ENCODE results near the gene SLC5A10. TPM values are rescaled to one million over a fixed set of nuclear protein-coding genes. Genes with fewer than 3 reads are reported as not detected.

SLC5A10 gene
- total RNA-seq, 1 donor from 2014 or later: not detected

GRCh38 chr17:19001907-19002590 is 50.1 kb downstream of the SLC5A10 start:
- no peak for DNase-seq (ENCODE audit: low read depth)

GRCh38 chr17:19002805-19003542 is 51.0 kb downstream of the SLC5A10 start:
- no peak for DNase-seq (ENCODE audit: low read depth)

- no peak for DNase-seq (ENCODE audit: low read depth)
Measured at GRCh38 chr17:19003543-19004420, 51.8 kb downstream of the SLC5A10 start.

GRCh38 chr17:19004421-19005136 is 52.6 kb downstream of the SLC5A10 start, which contains the start of gene FAM83G:
Gene FAM83G, minus strand, starts transcription at chr17:19004764. Its CDS starts 723 bp downstream, at chr17:19004041.
- peak; percentile 64 for DNase-seq (ENCODE audit: low read depth)

- no peak for DNase-seq (ENCODE audit: low read depth)
Measured at GRCh38 chr17:19005137-19005773, 53.3 kb downstream of the SLC5A10 start.

GRCh38 chr17:19005789-19006430 is 53.9 kb downstream of the SLC5A10 start:
- no peak for DNase-seq (ENCODE audit: low read depth)

GRCh38 chr17:19006698-19007097 is 54.7 kb downstream of the SLC5A10 start:
- no peak for DNase-seq (ENCODE audit: low read depth)

GRCh38 chr17:19009970-19010369 is 58.0 kb downstream of the SLC5A10 start:
- no peak for DNase-seq (ENCODE audit: low read depth)

- DNase-seq (ENCODE audit: low read depth): no peak
Measured at GRCh38 chr17:19010729-19011505, 59.0 kb downstream of the SLC5A10 start.

- DNase-seq (ENCODE audit: low read depth): no peak
Measured at GRCh38 chr17:19011581-19011980, 59.6 kb downstream of the SLC5A10 start.

GRCh38 chr17:19012171-19013080 is 60.5 kb downstream of the SLC5A10 start:
- no peak for DNase-seq (ENCODE audit: low read depth)

- no peak for DNase-seq (ENCODE audit: low read depth)
Measured at GRCh38 chr17:19013226-19013625, 61.3 kb downstream of the SLC5A10 start.

- DNase-seq (ENCODE audit: low read depth): no peak
Measured at GRCh38 chr17:19013806-19014627, 62.1 kb downstream of the SLC5A10 start.

GRCh38 chr17:19014628-19015215 is 62.8 kb downstream of the SLC5A10 start:
- no peak for DNase-seq (ENCODE audit: low read depth)

GRCh38 chr17:19015428-19015827 is 63.5 kb downstream of the SLC5A10 start:
- DNase-seq (ENCODE audit: low read depth): no peak

- no peak for DNase-seq (ENCODE audit: low read depth)
Measured at GRCh38 chr17:19016297-19016696, 64.3 kb downstream of the SLC5A10 start.

GRCh38 chr17:19016881-19017280 is 64.9 kb downstream of the SLC5A10 start:
- no peak for DNase-seq (ENCODE audit: low read depth)

Measured in myocyte (in vitro differentiated cells).